K562 (cell line): Measurements from ENCODE around the gene MYLIP. TPM values are rescaled to one million over a fixed set of nuclear protein-coding genes. Genes with fewer than 3 reads are reported as not detected.
A peak's percentile ranks its signal among the peaks of the same experiment; 100 is the strongest.

ENCODE experiments used
- BDP1 ChIP-seq: IDR thresholded peaks from 3 replicates; pipeline ENCODE4 v1.6.1; 2011; ENCODE audit not compliant: insufficient read length, insufficient read depth
- CEBPB ChIP-seq: fragments of 450-650 bp; IDR thresholded peaks from 2 replicates; pipeline ENCODE4 v1.6.1; 2016; ENCODE audit warnings: missing genetic modification characterization, missing compliant biosample characterization
- DLX4 ChIP-seq: fragments of 250-450 bp; sonication (Bioruptor Pico); IDR thresholded peaks from 2 replicates; pipeline ENCODE4 v1.6.1; 2021; ENCODE audit warnings: mild to moderate bottlenecking
- E2F8 ChIP-seq: fragments of 450-650 bp; IDR thresholded peaks from 2 replicates; pipeline ENCODE4 v1.7.1; 2018; ENCODE audit warnings: mild to moderate bottlenecking, low read depth; ENCODE audit not compliant: partially characterized antibody
- EP400 ChIP-seq: fragments of 450-650 bp; IDR thresholded peaks from 2 replicates; pipeline ENCODE4 v1.6.1; 2017; ENCODE audit warnings: antibody characterized with exemption, mild to moderate bottlenecking, moderate library complexity
- ESRRB ChIP-seq: fragments of 250-450 bp; sonication (Bioruptor Pico); IDR thresholded peaks from 2 replicates; pipeline ENCODE4 v1.5.0; 2020; ENCODE audit warnings: mild to moderate bottlenecking, moderate library complexity, borderline replicate concordance
- ETS1 ChIP-seq: conservative IDR thresholded peaks from 2 replicates; pipeline ENCODE4 v1.6.1; 2011; ENCODE audit warnings: low read depth, mild to moderate bottlenecking, low read length; ENCODE audit not compliant: control insufficient read depth
- HDAC6 ChIP-seq: IDR thresholded peaks from 2 replicates; pipeline ENCODE4 v1.6.1; 2012; ENCODE audit warnings: low read depth, mild to moderate bottlenecking, control low read depth, inconsistent platforms, low read length, moderate library complexity
- HMG20B ChIP-seq: fragments of 250-450 bp; sonication (Bioruptor Pico); IDR thresholded peaks from 2 replicates; pipeline ENCODE4 v1.5.0; 2021; ENCODE audit warnings: mild to moderate bottlenecking
- MTF1 ChIP-seq: fragments of 250-450 bp; sonication (Bioruptor Pico); IDR thresholded peaks from 2 replicates; pipeline ENCODE4 v1.9.0; 2021; ENCODE audit warnings: moderate library complexity, mild to moderate bottlenecking, inconsistent platforms, borderline replicate concordance
- NCOA4 ChIP-seq: fragments of 450-650 bp; IDR thresholded peaks from 2 replicates; pipeline ENCODE4 v1.6.1; 2018; ENCODE audit warnings: mild to moderate bottlenecking; ENCODE audit not compliant: partially characterized antibody
- NR4A1 ChIP-seq, 2 experiments: fragments of 250-450 bp in 1 of 2; fragments of 450-650 bp in 1 of 2; sonication (Bioruptor Pico) in 1 of 2; IDR thresholded peaks; 2 replicates each; pipeline versions ENCODE4 v1.4.0 to v1.6.1; 2016 to 2020; ENCODE audit warnings: mild to moderate bottlenecking in 2 of 2, missing compliant biosample characterization in 1 of 2, missing genetic modification characterization in 1 of 2, moderate library complexity in 1 of 2
- RBM25 ChIP-seq: fragments of 200-400 bp; formaldehyde crosslinking; IDR thresholded peaks from 2 replicates; pipeline ENCODE4 v1.6.1; 2018; ENCODE audit warnings: low read length, low read depth, moderate library complexity; ENCODE audit not compliant: severe bottlenecking
- TARDBP ChIP-seq: fragments of 450-650 bp; IDR thresholded peaks from 2 replicates; pipeline ENCODE4 v1.6.1; 2016
- TCF3 ChIP-seq: sonication (generic); formaldehyde crosslinking; IDR thresholded peaks from 2 replicates; pipeline ENCODE4 v1.4.0; 2020; ENCODE audit warnings: mild to moderate bottlenecking, missing genetic modification reagents
- THRB ChIP-seq: fragments of 450-650 bp; formaldehyde crosslinking; conservative IDR thresholded peaks from 2 replicates; pipeline ENCODE4 v1.4.0; 2022; ENCODE audit warnings: mild to moderate bottlenecking, missing genetic modification characterization
- VEZF1 ChIP-seq: fragments of 200-800 bp; sonication (Bioruptor generic); IDR thresholded peaks from 2 replicates; pipeline ENCODE4 v1.6.1; 2017; ENCODE audit warnings: missing genetic modification characterization, missing compliant biosample characterization
- ZNF280A ChIP-seq: fragments of 450-650 bp; IDR thresholded peaks from 2 replicates; pipeline ENCODE4 v1.6.1; 2018; ENCODE audit warnings: mild to moderate bottlenecking, low read depth; ENCODE audit not compliant: partially characterized antibody
- ZNF551 ChIP-seq: fragments of 250-450 bp; sonication (Bioruptor Pico); IDR thresholded peaks from 2 replicates; pipeline ENCODE4 v1.5.0; 2021; ENCODE audit warnings: mild to moderate bottlenecking, moderate library complexity
- ZNF584 ChIP-seq: fragments of 200-800 bp; sonication (Bioruptor generic); IDR thresholded peaks from 2 replicates; pipeline ENCODE4 v1.6.1; 2016; ENCODE audit warnings: low read depth, mild to moderate bottlenecking, missing genetic modification characterization, missing compliant biosample characterization
- polyA plus RNA-seq, 8 experiments: library from polyadenylated mRNA; depleted of rRNA in 4 of 8; stranded (reverse) in 5 of 8; unstranded in 3 of 8; fragments of >200 nt; fragmentation: Nextera tagmentation in 2 of 8; fragmentation: Illumina TruSeq in 1 of 8; extraction: Ambion mirVana in 2 of 8; extraction: Trizol in 1 of 8; gene quantifications; 2 replicates each; pipeline versions ENCODE4 v1.2.1 to v1.2.3, GENCODE V29; 2011 to 2014; ENCODE audit warnings: inconsistent platforms in 1 of 8, missing spikeins in 1 of 8
- total RNA-seq, 7 experiments: library from RNA; depleted of rRNA in 6 of 7; stranded (reverse); fragments of >200 nt in 6 of 7; fragmentation: Illumina TruSeq in 2 of 7; extraction: Trizol in 2 of 7; gene quantifications; 2 replicates each; pipeline versions ENCODE4 v1.2.1 to v1.2.3, GENCODE V29; 2011 to 2021; ENCODE audit warnings: low replicate concordance in 1 of 7

Gene MYLIP
- total and polyA plus RNA-seq, 9 of the 15 experiments (the other 6 are each of a cell fraction or from before 2014, with no cell fraction given) = 10.8 to 43.5 (median 31.5) TPM

- TF ChIP-seq E2F8 (no peak), HMG20B (CRISPR knock-in tag) (no peak), TCF3 (CRISPR knock-in tag) (no peak), MTF1 (CRISPR knock-in tag) (no peak), ETS1 (no peak), ZNF280A (no peak), HDAC6 (no peak), NR4A1 (CRISPR knock-in tag; IDR thresholded peaks at IDR 0.05) (no peak), NR4A1 (tag; IDR thresholded peaks at IDR 0.05) (no peak), RBM25 (peak; percentile 4), ZNF584 (no peak), BDP1 (no peak), TARDBP (no peak), DLX4 (CRISPR knock-in tag) (no peak), VEZF1 (CRISPR knock-in tag) (no peak), NCOA4 (no peak), ESRRB (CRISPR knock-in tag) (no peak), THRB (CRISPR knock-in tag) (no peak), CEBPB (tag) (peak; percentile 71), ZNF551 (CRISPR knock-in tag) (no peak), EP400 (no peak)
- TF ChIP-seq, all 486 proteins: peak for 4
Measured at GRCh38 chr6:16127471-16127870, 1.4 kb upstream of the MYLIP start (continued).
